Measurements from ENCODE around the gene PHF10.

Gene PHF10

GRCh38 chr6:169741344-169741743, 17.0 kb upstream of the PHF10 start:
- no peaks in the 10 kb centered on the region for H3K36me3 ChIP-seq (ENCODE audit: insufficient read depth, low read length)
- H3K9me3 ChIP-seq (replicated peaks; ENCODE audit: low read length): no peaks in the 10 kb centered on the region
- no peak overlapping the region for H3K4me2 ChIP-seq (ENCODE audit: low read length)
- H3K4me3 ChIP-seq (ENCODE audit: low read length): no peak overlapping the region
- H3K9ac ChIP-seq (ENCODE audit: low read depth, low read length): no peak overlapping the region
- H3K4me1 ChIP-seq (ENCODE audit: control insufficient read depth, insufficient read depth, low read length): no peaks in the 10 kb centered on the region
- peaks cover 14% of the 10 kb centered on the region for H3K27me3 ChIP-seq (ENCODE audit: control insufficient read depth, insufficient read depth, low read length)

DNA sequence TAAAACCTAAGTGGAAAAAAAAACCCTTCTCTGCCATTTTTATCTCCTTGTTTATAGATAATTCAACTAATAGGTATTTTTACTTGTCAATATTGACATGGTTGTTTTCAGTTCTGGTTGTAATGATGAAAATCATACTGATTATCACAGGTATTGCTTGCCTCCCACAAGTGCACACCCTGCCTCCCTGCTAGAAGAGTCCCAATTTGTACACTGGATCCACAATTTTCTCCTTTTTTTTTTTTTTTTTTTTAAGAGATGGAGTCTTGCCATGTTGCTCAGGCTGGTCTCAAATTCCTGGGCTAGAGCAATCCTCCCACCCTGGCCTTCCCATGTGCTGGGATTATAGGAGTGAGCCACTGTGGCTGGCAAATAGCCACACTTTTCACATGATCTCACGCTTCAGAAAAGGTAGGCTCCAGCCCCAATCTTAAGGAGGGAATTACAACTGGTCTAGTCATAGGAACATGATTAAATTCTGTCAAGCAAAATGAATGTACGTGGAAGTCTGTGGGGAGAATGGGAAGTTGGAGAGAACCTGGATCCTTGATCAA, 14.8 kb upstream of the PHF10 start:
- Histone ChIP-seq H3K9ac (ENCODE audit: low read depth, low read length) (no peak overlapping the region), H3K9me3 (replicated peaks; ENCODE audit: low read length) (no peaks in the 10 kb centered on the region), H3K36me3 (ENCODE audit: insufficient read depth, low read length) (no peaks in the 10 kb centered on the region), H3K4me2 (ENCODE audit: low read length) (no peak overlapping the region), H3K4me3 (ENCODE audit: low read length) (no peak overlapping the region), H3K4me1 (ENCODE audit: control insufficient read depth, insufficient read depth, low read length) (no peaks in the 10 kb centered on the region), H3K27me3 (ENCODE audit: control insufficient read depth, insufficient read depth, low read length) (peaks cover 21% of the 10 kb centered on the region)

DNA sequence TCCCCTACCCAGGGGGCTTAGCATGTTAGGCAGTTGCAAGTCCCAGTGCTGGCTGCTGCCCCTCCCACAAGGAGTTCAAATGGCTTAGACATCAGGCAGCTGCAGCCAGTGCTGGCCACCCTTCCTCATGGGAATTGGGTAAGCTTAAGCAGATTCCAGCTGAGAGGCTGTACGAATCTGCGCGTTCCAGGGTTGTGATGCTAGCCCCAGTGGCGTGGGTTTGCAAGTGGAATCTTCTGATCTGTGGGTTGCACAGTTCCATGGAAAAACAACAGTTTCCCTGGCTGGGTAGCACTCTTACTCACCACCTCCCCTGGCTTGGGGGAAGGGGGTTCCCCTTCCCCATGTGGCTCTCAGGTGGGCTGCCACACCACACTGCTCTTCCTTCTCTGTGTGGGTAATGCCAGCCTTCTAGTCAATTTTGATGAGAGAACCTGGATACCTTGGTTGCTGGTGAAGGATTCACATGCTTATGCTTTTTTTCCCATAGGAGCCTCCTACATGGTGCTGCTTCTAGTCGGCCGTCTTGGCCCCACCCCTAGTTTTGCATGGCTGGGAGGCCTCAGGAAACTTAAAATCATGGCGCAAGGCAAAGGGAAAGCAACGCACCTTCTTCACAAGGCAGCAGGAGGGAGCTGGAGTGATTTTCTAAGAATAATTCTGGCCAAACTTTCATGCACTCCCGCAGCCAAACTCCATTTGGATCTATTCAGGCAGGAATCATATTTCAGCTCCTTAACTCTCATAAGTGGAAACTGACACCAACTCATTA, 14.1 kb upstream of the PHF10 start:
- no peak overlapping the region for H3K9ac ChIP-seq (ENCODE audit: low read depth, low read length)
- no peaks in the 10 kb centered on the region for H3K36me3 ChIP-seq (ENCODE audit: insufficient read depth, low read length)
- H3K4me3 ChIP-seq (ENCODE audit: low read length): no peak overlapping the region
- no peaks in the 10 kb centered on the region for H3K9me3 ChIP-seq (replicated peaks; ENCODE audit: low read length)
- peaks cover 21% of the 10 kb centered on the region for H3K27me3 ChIP-seq (ENCODE audit: control insufficient read depth, insufficient read depth, low read length)
- no peaks in the 10 kb centered on the region for H3K4me1 ChIP-seq (ENCODE audit: control insufficient read depth, insufficient read depth, low read length)
- no peak overlapping the region for H3K4me2 ChIP-seq (ENCODE audit: low read length)

DNA sequence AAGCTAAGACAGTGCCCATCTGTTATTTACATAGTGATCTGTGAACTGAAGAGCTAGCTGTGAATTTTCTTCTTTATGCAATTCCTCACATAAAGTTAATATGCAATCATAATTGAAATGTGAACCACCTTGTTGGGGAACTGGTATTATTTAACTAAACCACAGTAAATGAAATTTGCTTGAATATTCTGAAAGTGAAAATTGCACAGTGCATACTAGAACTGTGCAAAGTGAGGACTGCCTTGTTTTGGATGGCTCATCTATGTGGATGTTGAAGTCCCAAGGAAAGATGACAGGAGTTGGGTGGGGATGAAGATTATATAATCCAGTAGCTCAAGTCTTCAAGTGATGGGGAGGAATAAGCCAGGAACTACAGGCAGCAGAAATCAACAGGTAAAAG, 5.7 kb upstream of the PHF10 start:
- no peak overlapping the region for H3K9ac ChIP-seq (ENCODE audit: low read depth, low read length)
- no peaks in the 10 kb centered on the region for H3K27me3 ChIP-seq (ENCODE audit: control insufficient read depth, insufficient read depth, low read length)
- H3K36me3 ChIP-seq (ENCODE audit: insufficient read depth, low read length): no peaks in the 10 kb centered on the region
- H3K4me1 ChIP-seq (ENCODE audit: control insufficient read depth, insufficient read depth, low read length): peaks cover 5% of the 10 kb centered on the region
- no peaks in the 10 kb centered on the region for H3K9me3 ChIP-seq (replicated peaks; ENCODE audit: low read length)
- no peak overlapping the region for H3K4me2 ChIP-seq (ENCODE audit: low read length)
- H3K4me3 ChIP-seq (ENCODE audit: low read length): no peak overlapping the region

- no peaks in the 10 kb centered on the region for H3K36me3 ChIP-seq (ENCODE audit: insufficient read depth, low read length)
- H3K27me3 ChIP-seq (ENCODE audit: control insufficient read depth, insufficient read depth, low read length): no peaks in the 10 kb centered on the region
- no peak overlapping the region for H3K4me3 ChIP-seq (ENCODE audit: low read length)
- no peak overlapping the region for H3K9ac ChIP-seq (ENCODE audit: low read depth, low read length)
- no peak overlapping the region for H3K4me2 ChIP-seq (ENCODE audit: low read length)
- H3K4me1 ChIP-seq (ENCODE audit: control insufficient read depth, insufficient read depth, low read length): peaks cover 16% of the 10 kb centered on the region
- no peaks in the 10 kb centered on the region for H3K9me3 ChIP-seq (replicated peaks; ENCODE audit: low read length)
Observed at GRCh38 chr6:169726963-169727362, 2.7 kb upstream of the PHF10 start.

DNA sequence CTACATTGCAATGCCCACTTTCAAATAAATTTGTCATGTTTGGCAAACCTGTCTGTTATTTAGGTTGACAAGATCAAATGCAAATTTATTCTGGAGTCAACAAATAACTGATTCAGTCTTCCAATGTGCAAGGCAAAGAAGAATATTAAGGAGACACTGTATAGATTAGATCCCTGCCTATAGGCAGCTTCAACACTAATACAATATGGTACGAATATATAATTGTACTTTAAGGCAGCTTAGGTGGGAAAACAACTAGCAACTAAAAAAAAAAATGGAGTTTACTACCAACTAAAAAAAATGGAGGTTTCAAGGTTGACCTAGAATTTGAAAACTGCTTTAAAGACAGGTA, 1.7 kb upstream of the PHF10 start:
- Histone ChIP-seq H3K4me2 (ENCODE audit: low read length) (no peak overlapping the region), H3K4me3 (ENCODE audit: low read length) (no peak overlapping the region), H3K9me3 (replicated peaks; ENCODE audit: low read length) (no peaks in the 10 kb centered on the region), H3K27me3 (ENCODE audit: control insufficient read depth, insufficient read depth, low read length) (no peaks in the 10 kb centered on the region), H3K4me1 (ENCODE audit: control insufficient read depth, insufficient read depth, low read length) (peaks cover 20% of the 10 kb centered on the region), H3K36me3 (ENCODE audit: insufficient read depth, low read length) (no peaks in the 10 kb centered on the region), H3K9ac (ENCODE audit: low read depth, low read length) (no peak overlapping the region)

DNA sequence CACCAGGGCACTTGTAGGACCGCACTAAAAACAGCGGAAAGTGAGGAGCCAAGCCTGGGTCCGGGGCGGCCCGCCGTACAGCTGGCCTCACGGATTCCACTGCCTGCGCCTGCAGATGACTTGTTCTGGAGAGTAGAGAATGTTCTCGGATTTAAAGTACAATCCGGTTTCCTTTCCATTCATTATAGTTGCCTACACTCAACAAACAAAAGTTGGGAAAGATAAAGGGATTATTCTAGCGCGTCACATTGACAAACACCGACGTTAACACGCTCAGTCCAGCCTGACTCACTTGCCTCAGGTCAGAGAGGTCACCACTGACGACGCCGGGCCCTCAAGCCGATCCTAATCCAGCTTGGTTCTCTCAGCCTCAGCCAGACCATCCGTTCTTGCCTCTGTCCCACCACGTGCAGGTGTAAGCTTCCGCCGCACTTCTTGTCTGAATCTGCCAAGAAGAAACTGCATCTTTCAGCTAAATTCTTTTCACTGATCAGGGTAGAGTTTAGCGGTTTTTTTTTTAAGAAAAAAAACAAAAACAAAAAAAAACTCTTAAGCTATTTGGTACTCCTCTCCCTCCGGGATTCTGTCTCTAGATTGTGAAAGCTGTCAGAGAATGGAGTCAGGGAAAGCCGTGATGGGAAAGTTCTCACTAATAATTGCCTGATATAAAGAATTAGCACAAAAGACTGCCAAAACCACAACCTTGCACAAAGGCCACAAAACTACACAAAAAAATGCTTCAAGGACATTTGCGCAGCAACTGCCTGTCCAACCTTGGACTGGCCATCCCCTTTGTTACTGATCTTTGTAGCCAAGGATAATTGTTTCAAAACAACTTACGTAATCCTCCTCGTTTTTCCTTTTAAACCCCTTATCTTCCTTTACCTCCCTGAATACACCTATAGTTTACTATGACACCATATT, 1.1 kb upstream of the PHF10 start:
- H3K27me3 ChIP-seq (ENCODE audit: control insufficient read depth, insufficient read depth, low read length): no peaks in the 10 kb centered on the region
- H3K36me3 ChIP-seq (ENCODE audit: insufficient read depth, low read length): no peaks in the 10 kb centered on the region
- peak overlapping the region; percentile 70 for H3K4me3 ChIP-seq (ENCODE audit: low read length)
- H3K9me3 ChIP-seq (replicated peaks; ENCODE audit: low read length): no peaks in the 10 kb centered on the region
- H3K4me2 ChIP-seq (ENCODE audit: low read length): peak overlapping the region; percentile 85
- peaks cover 20% of the 10 kb centered on the region for H3K4me1 ChIP-seq (ENCODE audit: control insufficient read depth, insufficient read depth, low read length)
- peak overlapping the region; percentile 64 for H3K9ac ChIP-seq (ENCODE audit: low read depth, low read length)

GRCh38 chr6:169723991-169724493, 258 bp downstream of the PHF10 start:
- peak overlapping the region; percentile 70 for H3K4me3 ChIP-seq (ENCODE audit: low read length)
- peak overlapping the region; percentile 61 for H3K4me2 ChIP-seq (ENCODE audit: low read length)
- H3K27me3 ChIP-seq (ENCODE audit: control insufficient read depth, insufficient read depth, low read length): no peaks in the 10 kb centered on the region
- H3K4me1 ChIP-seq (ENCODE audit: control insufficient read depth, insufficient read depth, low read length): peaks cover 22% of the 10 kb centered on the region
- H3K9ac ChIP-seq (ENCODE audit: low read depth, low read length): peak overlapping the region; percentile 59
- H3K9me3 ChIP-seq (replicated peaks; ENCODE audit: low read length): no peaks in the 10 kb centered on the region
- H3K36me3 ChIP-seq (ENCODE audit: insufficient read depth, low read length): no peaks in the 10 kb centered on the region

DNA sequence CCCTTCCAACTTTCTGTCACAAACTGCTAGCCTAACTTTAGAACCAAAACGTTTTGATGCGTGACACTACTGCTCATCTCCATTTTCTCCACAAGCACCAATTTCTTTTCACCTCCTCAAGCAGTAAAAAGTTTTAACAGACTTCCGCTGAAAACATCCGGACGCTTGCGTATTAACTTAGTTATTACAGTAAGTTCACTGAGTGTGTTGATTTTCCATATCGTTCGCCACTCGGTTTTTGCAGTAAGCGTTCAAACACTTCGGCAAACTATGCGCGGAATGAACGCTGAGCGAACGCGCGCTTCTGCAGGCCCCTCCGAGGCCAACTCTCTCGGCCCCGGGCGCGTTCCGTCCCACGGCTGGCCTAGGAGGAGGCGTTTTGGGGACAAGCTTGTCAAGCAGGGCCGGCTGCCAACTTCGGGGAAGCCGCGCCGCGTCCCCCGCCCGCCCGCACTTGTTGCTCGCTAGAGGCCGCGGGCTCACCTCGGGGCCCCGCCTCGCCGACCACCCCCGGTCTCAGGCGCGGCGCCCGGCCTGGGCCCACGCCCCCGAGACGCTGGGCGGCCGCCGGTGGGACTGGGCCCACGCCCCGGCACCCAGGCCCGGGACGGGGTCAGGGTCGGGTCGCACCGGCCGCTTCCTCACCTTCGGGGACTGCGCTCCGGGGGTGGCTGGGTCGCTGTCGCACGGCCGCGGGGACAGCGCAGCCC, 945 bp downstream of the PHF10 start:
- H3K4me2 ChIP-seq (ENCODE audit: low read length): peak overlapping the region; percentile 93
- H3K9ac ChIP-seq (ENCODE audit: low read depth, low read length): peak overlapping the region; percentile 70
- H3K4me1 ChIP-seq (ENCODE audit: control insufficient read depth, insufficient read depth, low read length): peaks cover 22% of the 10 kb centered on the region
- peak overlapping the region; percentile 74 for H3K4me3 ChIP-seq (ENCODE audit: low read length)
- no peaks in the 10 kb centered on the region for H3K9me3 ChIP-seq (replicated peaks; ENCODE audit: low read length)
- no peaks in the 10 kb centered on the region for H3K36me3 ChIP-seq (ENCODE audit: insufficient read depth, low read length)
- no peaks in the 10 kb centered on the region for H3K27me3 ChIP-seq (ENCODE audit: control insufficient read depth, insufficient read depth, low read length)

DNA sequence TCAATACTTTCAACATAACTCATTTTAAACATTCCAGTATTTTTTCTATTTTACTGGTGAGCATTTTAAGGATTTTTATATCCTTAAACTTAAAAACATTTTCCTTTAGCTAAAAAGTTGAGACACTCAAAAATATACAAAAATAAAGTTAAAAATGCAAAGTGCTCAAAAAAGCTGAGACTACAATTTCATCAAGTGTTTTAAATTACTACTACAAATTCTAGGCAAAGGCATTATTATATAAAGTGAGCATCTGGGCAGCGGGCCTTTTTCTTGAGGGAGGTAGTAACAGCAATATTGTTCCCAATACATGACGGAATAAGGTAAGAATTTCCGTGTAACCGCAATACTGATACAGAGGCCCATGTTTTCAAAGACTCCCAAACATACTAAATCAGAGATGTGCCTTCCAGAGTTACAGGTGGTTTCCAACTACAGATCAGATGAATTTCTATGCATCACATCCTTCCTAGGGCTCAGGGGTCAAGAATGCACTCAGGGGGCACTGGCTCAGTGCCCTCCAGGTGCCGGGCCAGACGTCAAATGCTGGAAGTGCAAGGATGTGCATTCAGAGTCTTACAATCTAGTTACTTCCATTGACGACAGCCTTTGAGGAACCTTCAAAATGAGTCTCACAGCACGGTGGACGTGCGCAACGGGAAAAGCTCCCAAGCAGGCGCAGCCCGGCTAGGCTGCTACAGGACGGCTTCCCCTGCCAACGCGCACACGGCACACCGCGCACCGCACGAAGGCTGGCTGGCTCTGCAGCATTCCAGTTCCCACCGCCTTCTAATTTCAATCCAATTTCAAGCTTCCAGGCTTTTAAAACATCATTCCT, 1.7 kb downstream of the PHF10 start:
- Histone ChIP-seq H3K4me2 (ENCODE audit: low read length) (peak overlapping the region; percentile 93), H3K9ac (ENCODE audit: low read depth, low read length) (peak overlapping the region; percentile 70), H3K4me3 (ENCODE audit: low read length) (peak overlapping the region; percentile 74), H3K9me3 (replicated peaks; ENCODE audit: low read length) (no peaks in the 10 kb centered on the region), H3K27me3 (ENCODE audit: control insufficient read depth, insufficient read depth, low read length) (no peaks in the 10 kb centered on the region), H3K4me1 (ENCODE audit: control insufficient read depth, insufficient read depth, low read length) (peaks cover 22% of the 10 kb centered on the region), H3K36me3 (ENCODE audit: insufficient read depth, low read length) (no peaks in the 10 kb centered on the region)

Data from skeletal muscle satellite cell (primary cell).